ENCODE measurements around the gene MTARC1.

The MTARC1 gene

GRCh38 chr1:220772846-220773245 lies 13.9 kb upstream of the MTARC1 start:
- DNase-seq = no peak

- DNase-seq = no peak
Measured at GRCh38 chr1:220775240-220775853, 11.4 kb upstream of the MTARC1 start.

- no peak for DNase-seq
Measured at GRCh38 chr1:220776254-220776653, 10.5 kb upstream of the MTARC1 start.

GRCh38 chr1:220776720-220777326 lies 9.9 kb upstream of the MTARC1 start:
- peak; percentile 15 for DNase-seq

- DNase-seq = no peak
Measured at GRCh38 chr1:220783453-220783852, 3.3 kb upstream of the MTARC1 start.

GRCh38 chr1:220784751-220785150 lies 2.0 kb upstream of the MTARC1 start:
- DNase-seq = no peak

GRCh38 chr1:220785166-220786056 lies 1.3 kb upstream of the MTARC1 start:
- no peak for DNase-seq

GRCh38 chr1:220786057-220786336 lies 716 bp upstream of the MTARC1 start:
- DNase-seq = no peak

- DNase-seq = no peak
Measured at GRCh38 chr1:220787069-220787619, 431 bp downstream of the MTARC1 start.

GRCh38 chr1:220788900-220789299 lies 2.2 kb downstream of the MTARC1 start:
- DNase-seq = no peak

GRCh38 chr1:220789532-220790147 lies 2.9 kb downstream of the MTARC1 start:
- DNase-seq = no peak

- DNase-seq = no peak
Measured at GRCh38 chr1:220791285-220791684, 4.6 kb downstream of the MTARC1 start.

GRCh38 chr1:220791956-220792355 lies 5.2 kb downstream of the MTARC1 start:
- no peak for DNase-seq

- no peak for DNase-seq
Measured at GRCh38 chr1:220796530-220796929, 9.8 kb downstream of the MTARC1 start.

- no peak for DNase-seq
Measured at GRCh38 chr1:220797044-220797443, 10.3 kb downstream of the MTARC1 start.

- no peak for DNase-seq
Measured at GRCh38 chr1:220797553-220797952, 10.8 kb downstream of the MTARC1 start.

- DNase-seq = no peak
Measured at GRCh38 chr1:220798338-220798737, 11.6 kb downstream of the MTARC1 start.

- DNase-seq = no peak
Measured at GRCh38 chr1:220800262-220800661, 13.5 kb downstream of the MTARC1 start.

GRCh38 chr1:220803401-220804201 lies 16.9 kb downstream of the MTARC1 start:
- DNase-seq = no peak

GRCh38 chr1:220804202-220804586 lies 17.5 kb downstream of the MTARC1 start:
- no peak for DNase-seq

GRCh38 chr1:220806408-220806807 lies 19.7 kb downstream of the MTARC1 start:
- no peak for DNase-seq

GRCh38 chr1:220807726-220808125 lies 21.0 kb downstream of the MTARC1 start:
- DNase-seq = no peak
